ENCODE measurements around the gene CDK11B. TPM values are rescaled to one million over a fixed set of nuclear protein-coding genes. Genes with fewer than 3 reads are reported as not detected.

The CDK11B gene
- total RNA-seq, 1 donor from 2014 or later, result 12.6 TPM

DNA sequence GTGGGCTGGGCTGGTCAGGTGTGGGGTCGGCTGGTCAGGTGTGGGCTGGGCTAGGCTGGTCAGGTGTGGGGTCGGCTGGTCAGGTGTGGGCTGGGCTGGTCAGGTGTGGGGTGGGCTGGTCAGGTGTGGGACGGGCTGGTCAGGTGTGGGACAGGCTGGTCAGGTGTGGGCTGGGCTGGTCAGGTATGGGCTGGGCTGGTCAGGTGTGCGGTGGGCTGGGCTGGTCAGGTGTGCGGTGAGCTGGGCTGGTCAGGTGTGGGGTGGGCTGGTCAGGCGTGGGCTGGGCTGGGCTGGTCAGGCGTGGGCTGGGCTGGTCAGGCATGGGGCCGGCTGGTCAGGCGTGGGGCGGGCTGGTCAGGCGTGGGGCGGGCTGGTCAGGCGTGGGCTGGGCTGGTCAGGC lies 52.6 kb downstream of the CDK11B start:
- H3F3A ChIP-seq (ENCODE audit: low read depth), result peaks cover 5% of the 10 kb centered on the region
- peaks cover 8% of the 10 kb centered on the region for H3K27me3 Mint-ChIP-seq (ENCODE audit: insufficient read depth, low read depth)
- TF ChIP-seq, protein P1, sequence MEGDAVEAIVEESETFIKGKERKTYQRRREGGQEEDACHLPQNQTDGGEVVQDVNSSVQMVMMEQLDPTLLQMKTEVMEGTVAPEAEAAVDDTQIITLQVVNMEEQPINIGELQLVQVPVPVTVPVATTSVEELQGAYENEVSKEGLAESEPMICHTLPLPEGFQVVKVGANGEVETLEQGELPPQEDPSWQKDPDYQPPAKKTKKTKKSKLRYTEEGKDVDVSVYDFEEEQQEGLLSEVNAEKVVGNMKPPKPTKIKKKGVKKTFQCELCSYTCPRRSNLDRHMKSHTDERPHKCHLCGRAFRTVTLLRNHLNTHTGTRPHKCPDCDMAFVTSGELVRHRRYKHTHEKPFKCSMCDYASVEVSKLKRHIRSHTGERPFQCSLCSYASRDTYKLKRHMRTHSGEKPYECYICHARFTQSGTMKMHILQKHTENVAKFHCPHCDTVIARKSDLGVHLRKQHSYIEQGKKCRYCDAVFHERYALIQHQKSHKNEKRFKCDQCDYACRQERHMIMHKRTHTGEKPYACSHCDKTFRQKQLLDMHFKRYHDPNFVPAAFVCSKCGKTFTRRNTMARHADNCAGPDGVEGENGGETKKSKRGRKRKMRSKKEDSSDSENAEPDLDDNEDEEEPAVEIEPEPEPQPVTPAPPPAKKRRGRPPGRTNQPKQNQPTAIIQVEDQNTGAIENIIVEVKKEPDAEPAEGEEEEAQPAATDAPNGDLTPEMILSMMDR (IDR thresholded peaks at IDR 0.05), result no peak
- TF ChIP-seq EZH2 (IDR thresholded peaks at IDR 0.05) (no peak), EZH2phosphoT487 (IDR thresholded peaks at IDR 0.05) (no peak)
- H3K4me1 ChIP-seq, result no peaks in the 10 kb centered on the region
- H3K79me2 ChIP-seq (ENCODE audit: low read depth), result no peaks in the 10 kb centered on the region
- H2AFZ ChIP-seq (replicated peaks), result no peak overlapping the region
- no peak overlapping the region for H3K9ac ChIP-seq
- no peak overlapping the region for H3K27ac Mint-ChIP-seq
- DNase-seq (ENCODE audit: low spot score), result no peak
- no peaks in the 10 kb centered on the region for H3K36me3 ChIP-seq
- H3K4me3 ChIP-seq, result no peak overlapping the region
- H3K4me3 Mint-ChIP-seq, result no peak overlapping the region
- H3K4me1 Mint-ChIP-seq, result no peaks in the 10 kb centered on the region
- peaks cover 3% of the 10 kb centered on the region for H4K20me1 ChIP-seq (ENCODE audit: low read depth)
- no peaks in the 10 kb centered on the region for H3K9me3 Mint-ChIP-seq
- no peaks in the 10 kb centered on the region for H3K9me3 ChIP-seq (ENCODE audit: low read depth)
- peaks cover 28% of the 10 kb centered on the region for H3K27me3 ChIP-seq
- H3K4me2 ChIP-seq, result no peak overlapping the region
- H3K36me3 Mint-ChIP-seq, result no peaks in the 10 kb centered on the region
- H3K27ac ChIP-seq, result no peak overlapping the region

DNA sequence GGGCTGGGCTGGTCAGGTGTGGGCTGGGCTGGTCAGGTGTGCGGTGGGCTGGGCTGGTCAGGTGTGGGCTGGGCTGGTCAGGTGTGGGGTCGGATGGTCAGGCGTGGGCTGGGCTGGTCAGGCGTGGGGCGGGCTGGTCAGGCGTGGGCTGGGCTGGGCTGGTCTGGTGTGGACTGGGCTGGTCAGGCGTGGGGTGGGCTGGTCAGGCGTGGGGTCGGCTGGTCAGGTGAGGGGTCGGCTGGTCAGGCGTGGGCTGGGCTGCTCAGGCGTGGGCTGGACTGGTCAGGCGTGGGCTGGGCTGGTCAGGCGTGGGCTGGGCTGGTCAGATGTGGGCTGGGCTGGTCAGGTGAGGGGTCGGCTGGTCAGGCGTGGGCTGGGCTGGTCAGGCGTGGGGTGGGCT lies 53.1 kb downstream of the CDK11B start:
- H3K4me2 ChIP-seq, result no peak overlapping the region
- H3K36me3 Mint-ChIP-seq, result no peaks in the 10 kb centered on the region
- H3K4me1 Mint-ChIP-seq, result no peaks in the 10 kb centered on the region
- DNase-seq (ENCODE audit: low spot score), result no peak
- H3K4me3 Mint-ChIP-seq, result no peak overlapping the region
- H3K9ac ChIP-seq, result no peak overlapping the region
- H3K27ac ChIP-seq, result no peak overlapping the region
- H3K79me2 ChIP-seq (ENCODE audit: low read depth), result no peaks in the 10 kb centered on the region
- H3K27ac Mint-ChIP-seq, result no peak overlapping the region
- peaks cover 8% of the 10 kb centered on the region for H3K27me3 Mint-ChIP-seq (ENCODE audit: insufficient read depth, low read depth)
- no peaks in the 10 kb centered on the region for H3K9me3 Mint-ChIP-seq
- no peak for TF ChIP-seq EZH2 (IDR thresholded peaks at IDR 0.05)
- no peak for TF ChIP-seq EZH2phosphoT487 (IDR thresholded peaks at IDR 0.05)
- TF ChIP-seq, protein P1 (IDR thresholded peaks at IDR 0.05), result no peak
- peaks cover 7% of the 10 kb centered on the region for H4K20me1 ChIP-seq (ENCODE audit: low read depth)
- no peak overlapping the region for H2AFZ ChIP-seq (replicated peaks)
- peaks cover under 1% of the 10 kb centered on the region for H3K4me1 ChIP-seq
- peaks cover 7% of the 10 kb centered on the region for H3F3A ChIP-seq (ENCODE audit: low read depth)
- H3K4me3 ChIP-seq, result no peak overlapping the region
- no peaks in the 10 kb centered on the region for H3K9me3 ChIP-seq (ENCODE audit: low read depth)
- peaks cover 33% of the 10 kb centered on the region for H3K27me3 ChIP-seq
- no peaks in the 10 kb centered on the region for H3K36me3 ChIP-seq

DNA sequence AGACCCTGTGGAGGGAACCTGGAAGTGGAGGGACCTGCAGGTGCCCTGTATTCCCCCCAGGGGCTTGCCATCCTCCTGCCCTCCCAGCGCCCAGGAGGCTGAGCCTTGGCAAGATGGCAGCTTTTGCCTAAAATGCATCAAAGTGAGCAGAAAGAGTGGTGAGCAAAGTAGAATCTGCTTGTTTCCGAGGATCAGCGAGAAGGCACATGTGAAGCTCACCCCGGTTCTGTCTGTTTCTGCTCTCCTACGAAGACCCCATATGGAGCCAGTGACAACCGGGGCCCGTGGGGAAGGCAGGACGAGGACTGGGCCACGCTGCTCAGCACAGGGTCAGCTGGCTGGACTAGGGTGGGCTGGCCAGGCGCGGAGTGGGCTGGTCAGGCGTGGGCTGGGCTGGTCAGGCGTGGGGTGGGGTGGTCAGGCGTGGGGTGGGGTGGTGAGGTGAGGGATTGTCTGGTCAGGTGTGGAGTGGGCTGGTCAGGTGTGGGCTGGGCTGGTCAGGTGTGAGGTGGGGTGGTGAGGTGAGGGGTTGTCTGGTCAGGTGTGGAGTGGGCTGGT lies 53.7 kb downstream of the CDK11B start:
- no peak overlapping the region for H3K27ac Mint-ChIP-seq

More for the DNA sequence above, 53.7 kb downstream of the CDK11B start:
- no peak overlapping the region for H3K9ac ChIP-seq
- no peak overlapping the region for H3K27ac ChIP-seq
- no peaks in the 10 kb centered on the region for H3K36me3 ChIP-seq
- H3K9me3 Mint-ChIP-seq, result no peaks in the 10 kb centered on the region
- DNase-seq (ENCODE audit: low spot score), result no peak
- no peak overlapping the region for H3K4me3 ChIP-seq
- no peak overlapping the region for H2AFZ ChIP-seq (replicated peaks)
- peaks cover 8% of the 10 kb centered on the region for H4K20me1 ChIP-seq (ENCODE audit: low read depth)
- H3K4me1 Mint-ChIP-seq, result no peaks in the 10 kb centered on the region
- H3K4me1 ChIP-seq, result peaks cover 3% of the 10 kb centered on the region
- no peaks in the 10 kb centered on the region for H3K79me2 ChIP-seq (ENCODE audit: low read depth)
- peaks cover 9% of the 10 kb centered on the region for H3K27me3 Mint-ChIP-seq (ENCODE audit: insufficient read depth, low read depth)
- H3K27me3 ChIP-seq, result peaks cover 39% of the 10 kb centered on the region
- no peak overlapping the region for H3K4me3 Mint-ChIP-seq
- no peaks in the 10 kb centered on the region for H3K9me3 ChIP-seq (ENCODE audit: low read depth)
- TF ChIP-seq, protein P1 (IDR thresholded peaks at IDR 0.05), result no peak
- TF ChIP-seq EZH2phosphoT487 (IDR thresholded peaks at IDR 0.05) (no peak), EZH2 (IDR thresholded peaks at IDR 0.05) (no peak)
- no peaks in the 10 kb centered on the region for H3K36me3 Mint-ChIP-seq
- peaks cover 11% of the 10 kb centered on the region for H3F3A ChIP-seq (ENCODE audit: low read depth)
- H3K4me2 ChIP-seq, result no peak overlapping the region
